Retinal pigment epithelial cell (primary cell): ENCODE data around the gene SNURF.
"Not testable (repeated sequence)": the region's sequence is repeated elsewhere in the genome, so short reads cannot be mapped to it uniquely, and the experiment has no call there.

Experiments used
- DNase-seq: peaks from one replicate; pipeline ENCODE4 v3.0.0-alpha.2; 2010; ENCODE audit warnings: low read depth
- H3K4me3 ChIP-seq: 2 replicates; pipeline ENCODE4 v1.5.1; 2011; ENCODE audit warnings: mild to moderate bottlenecking, low read length, control low read depth, moderate library complexity
- CTCF ChIP-seq: conservative IDR thresholded peaks from 2 replicates; pipeline ENCODE4 v1.5.1; 2011; ENCODE audit warnings: low read depth, low read length, control low read depth, inconsistent platforms

The SNURF gene

GRCh38 chr15:24954783-24955530 lies at the start of gene SNURF, which contains the start of gene SNRPN:
TSS of gene SNURF (plus strand) at chr15:24954987. CDS start at chr15:24955049, 62 bp downstream.
TSS of gene SNRPN (plus strand) at chr15:24954987. CDS start at chr15:24974454, 19,467 bp downstream.
- peak; percentile 13 for DNase-seq
- no peak for TF ChIP-seq CTCF
- H3K4me3 ChIP-seq = peak within 1 kb of the TSS; percentile 92

GRCh38 chr15:24916305-24917009 lies 38.3 kb upstream of the SNURF start:
- DNase-seq = no peak
- TF ChIP-seq CTCF = no peak

GRCh38 chr15:24917431-24917830 lies 37.4 kb upstream of the SNURF start:
- no peak overlapping the region for H3K4me3 ChIP-seq
- TF ChIP-seq CTCF = no peak

More at GRCh38 chr15:24916305-24917009, 38.3 kb upstream of the SNURF start:
- no peak overlapping the region for H3K4me3 ChIP-seq

GRCh38 chr15:24919446-24919845 lies 35.3 kb upstream of the SNURF start:
- no peak for DNase-seq
- TF ChIP-seq CTCF = no peak
- no peak overlapping the region for H3K4me3 ChIP-seq

More at GRCh38 chr15:24917431-24917830, 37.4 kb upstream of the SNURF start:
- no peak for DNase-seq

GRCh38 chr15:24922781-24923180 lies 32.0 kb upstream of the SNURF start:
- not testable (repeated sequence) for DNase-seq, H3K4me3 ChIP-seq

GRCh38 chr15:24924153-24924552 lies 30.6 kb upstream of the SNURF start:
- no peak for TF ChIP-seq CTCF
- DNase-seq = no peak
- no peak overlapping the region for H3K4me3 ChIP-seq

GRCh38 chr15:24924621-24925020 lies 30.2 kb upstream of the SNURF start:
- no peak overlapping the region for H3K4me3 ChIP-seq
- DNase-seq = no peak
- TF ChIP-seq CTCF = no peak

GRCh38 chr15:24931874-24932732 lies 22.7 kb upstream of the SNURF start:
- H3K4me3 ChIP-seq, DNase-seq: not testable (repeated sequence)
